DMS79 treated with DMSO at 0.1 percent for 48 hours (cell line): Measurements from ENCODE around the gene NUP210.
"Not testable (repeated sequence)": the region's sequence is repeated elsewhere in the genome, so short reads cannot be mapped to it uniquely, and the experiment has no call there.

Source experiments
- DNase-seq: peaks from one replicate; lab custom pipeline; 2025; lab: John Stamatoyannopoulos, UW

Gene NUP210

GRCh38 chr3:13406190-13406589 is 13.9 kb downstream of the NUP210 start:
- no peak for DNase-seq

- DNase-seq = no peak
Observed at GRCh38 chr3:13405614-13406013, 14.5 kb downstream of the NUP210 start.

GRCh38 chr3:13404626-13405452 is 15.3 kb downstream of the NUP210 start:
- DNase-seq = no peak

- DNase-seq = no peak
Observed at GRCh38 chr3:13403847-13404246, 16.3 kb downstream of the NUP210 start.

GRCh38 chr3:13403213-13403819 is 16.8 kb downstream of the NUP210 start:
- DNase-seq = no peak

- peak; percentile 7 for DNase-seq
Observed at GRCh38 chr3:13401149-13401548, 19.0 kb downstream of the NUP210 start.

GRCh38 chr3:13400114-13400673 is 19.9 kb downstream of the NUP210 start:
- DNase-seq = no peak

- DNase-seq = no peak
Observed at GRCh38 chr3:13399603-13400002, 20.5 kb downstream of the NUP210 start.

- no peak for DNase-seq
Observed at GRCh38 chr3:13397316-13397715, 22.8 kb downstream of the NUP210 start.

- no peak for DNase-seq
Observed at GRCh38 chr3:13394363-13394762, 25.8 kb downstream of the NUP210 start.

GRCh38 chr3:13393427-13394360 is 26.4 kb downstream of the NUP210 start:
- no peak for DNase-seq

GRCh38 chr3:13391308-13391707 is 28.8 kb downstream of the NUP210 start:
- DNase-seq = no peak

- no peak for DNase-seq
Observed at GRCh38 chr3:13389378-13389777, 30.7 kb downstream of the NUP210 start.

GRCh38 chr3:13388816-13389215 is 31.3 kb downstream of the NUP210 start:
- no peak for DNase-seq

GRCh38 chr3:13385373-13385965 is 34.7 kb downstream of the NUP210 start:
- DNase-seq = no peak

- DNase-seq = no peak
Observed at GRCh38 chr3:13380971-13381370, 39.2 kb downstream of the NUP210 start.

GRCh38 chr3:13379201-13379830 is 40.8 kb downstream of the NUP210 start:
- DNase-seq = no peak

GRCh38 chr3:13378155-13378554 is 42.0 kb downstream of the NUP210 start:
- no peak for DNase-seq

- not testable (repeated sequence) for DNase-seq
Observed at GRCh38 chr3:13377741-13378140, 42.4 kb downstream of the NUP210 start.

- no peak for DNase-seq
Observed at GRCh38 chr3:13377021-13377420, 43.1 kb downstream of the NUP210 start.

GRCh38 chr3:13376091-13376490 is 44.0 kb downstream of the NUP210 start:
- DNase-seq = no peak
